HL-60 (cell line): ENCODE results near the gene NINJ1.
"Not testable (repeated sequence)": the region's sequence is repeated elsewhere in the genome, so short reads cannot be mapped to it uniquely, and the experiment has no call there.

ENCODE experiments used
- DNase-seq, 2 experiments: peaks; one replicate each; pipeline ENCODE4 v3.0.0-alpha.2; 2010 to 2020; ENCODE audit warnings: low read depth in 1 of 2, low spot score in 1 of 2
- H3K27ac ChIP-seq: fragments of 250-450 bp; sonication (Bioruptor Pico); replicated peaks from 2 replicates; pipeline ENCODE4 v1.5.1; 2020; ENCODE audit warnings: mild to moderate bottlenecking, moderate library complexity
- H3K27me3 ChIP-seq: fragments of 250-450 bp; sonication (Bioruptor Pico); 2 replicates; pipeline ENCODE4 v1.5.1; 2021; ENCODE audit warnings: mild to moderate bottlenecking, moderate library complexity; ENCODE audit not compliant: insufficient read depth, poor library complexity, severe bottlenecking
- H3K4me3 ChIP-seq: replicated peaks from 2 replicates; pipeline ENCODE4 v1.5.1; 2011; ENCODE audit warnings: mild to moderate bottlenecking, control low read depth, low read length; ENCODE audit not compliant: insufficient read depth
- CTCF ChIP-seq: IDR thresholded peaks from one replicate; pipeline ENCODE4 v1.5.1; 2011; ENCODE audit warnings: low read length, control low read depth, inconsistent platforms; ENCODE audit not compliant: insufficient read depth
- GABPA ChIP-seq: IDR thresholded peaks from 2 replicates; pipeline ENCODE4 v1.6.1; 2012; ENCODE audit warnings: low read depth
- POLR2AphosphoS5 ChIP-seq: IDR thresholded peaks from 2 replicates; pipeline ENCODE4 v1.6.1; 2012; ENCODE audit warnings: low read depth
- REST ChIP-seq: IDR thresholded peaks from 2 replicates; pipeline ENCODE4 v1.6.1; 2012; ENCODE audit warnings: low read depth; ENCODE audit not compliant: insufficient replicate concordance
- SPI1 ChIP-seq: IDR thresholded peaks from 2 replicates; pipeline ENCODE4 v1.6.1; 2012; ENCODE audit warnings: low read depth, mild to moderate bottlenecking, borderline replicate concordance

NINJ1 gene

GRCh38 chr9:93105620-93106019, 28.4 kb downstream of the NINJ1 start:
- TF ChIP-seq GABPA (no peak), CTCF (no peak)
- Histone ChIP-seq H3K4me3 (no peak overlapping the region), H3K27ac (no peak overlapping the region), H3K27me3 (no peaks in the 10 kb centered on the region)
- no peak for DNase-seq

- H3K27me3 ChIP-seq, H3K27ac ChIP-seq, DNase-seq, H3K4me3 ChIP-seq: not testable (repeated sequence)
Measured at GRCh38 chr9:93101086-93101485, 33.0 kb downstream of the NINJ1 start.

- Histone ChIP-seq H3K4me3 (no peak overlapping the region), H3K27me3 (no peaks in the 10 kb centered on the region), H3K27ac (no peak overlapping the region)
- DNase-seq: no peak
- no peak for TF ChIP-seq POLR2AphosphoS5
- no peak for TF ChIP-seq REST
- no peak for TF ChIP-seq CTCF
- no peak for TF ChIP-seq GABPA
- TF ChIP-seq SPI1: no peak
Measured at GRCh38 chr9:93100276-93100636, 33.8 kb downstream of the NINJ1 start.

GRCh38 chr9:93099551-93100275, 34.3 kb downstream of the NINJ1 start:
- DNase-seq: no peak
- peak overlapping the region; percentile 51 for H3K27ac ChIP-seq
- no peak overlapping the region for H3K4me3 ChIP-seq
- H3K27me3 ChIP-seq: no peaks in the 10 kb centered on the region
- TF ChIP-seq SPI1 (0 out of 2 replicates have a peak, but pooled peaks have one; percentile 6), REST (no peak)

GRCh38 chr9:93098236-93098946, 35.7 kb downstream of the NINJ1 start:
- Histone ChIP-seq H3K4me3 (peak overlapping the region; percentile 86), H3K27ac (peak overlapping the region; percentile 60), H3K27me3 (no peaks in the 10 kb centered on the region)
- peak; percentile 91 to 93 for DNase-seq
- TF ChIP-seq GABPA: no peak
- no peak for TF ChIP-seq CTCF
- no peak for TF ChIP-seq SPI1
- TF ChIP-seq POLR2AphosphoS5: peak; percentile 53
- TF ChIP-seq REST: no peak
